HG02623 (cell line): ENCODE data around the gene PRKG1.
"Not testable (repeated sequence)": the region's sequence is repeated elsewhere in the genome, so short reads cannot be mapped to it uniquely, and the experiment has no call there.

ENCODE experiments used
- ATAC-seq: cut with Tn5 transposase; IDR thresholded peaks from one replicate; pipeline ENCODE4 v1.9.1; 2021; ENCODE audit warnings: moderate library complexity; ENCODE audit not compliant: unreplicated experiment

PRKG1 gene

DNA sequence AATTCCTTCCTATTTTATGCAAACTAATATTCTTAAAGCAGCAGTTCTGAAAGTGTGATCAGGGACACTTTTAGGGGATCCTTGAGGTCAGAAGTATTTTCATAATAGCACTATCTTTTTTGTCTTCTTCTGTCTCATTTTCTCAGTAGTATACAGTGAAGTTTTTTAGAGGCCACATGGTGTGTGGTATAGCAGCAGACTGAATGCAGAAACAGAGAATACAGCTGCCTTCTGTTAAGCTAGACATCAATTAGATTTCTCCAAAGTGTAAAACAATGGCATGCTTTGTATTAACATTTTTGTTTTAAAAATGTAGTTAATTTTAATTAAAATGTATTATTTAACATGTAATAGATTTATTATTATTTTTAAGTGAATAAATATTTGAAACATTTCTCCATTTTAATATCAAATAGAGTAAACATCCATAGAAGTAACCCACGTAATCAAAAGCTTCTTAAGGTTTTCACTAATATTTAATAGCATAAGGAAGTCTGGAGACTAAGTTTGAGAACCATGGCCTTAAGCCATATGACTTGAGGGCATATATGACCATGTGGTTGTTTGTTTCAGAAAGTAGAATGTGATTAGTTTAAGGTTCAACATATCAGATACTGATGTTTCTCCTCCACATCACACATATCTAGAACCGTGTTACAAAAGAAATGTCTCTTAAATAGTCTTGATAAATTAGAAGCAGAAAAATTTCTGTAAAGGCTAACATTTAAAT lies 94.0 kb downstream of the PRKG1 start:
- ATAC-seq = no peak

DNA sequence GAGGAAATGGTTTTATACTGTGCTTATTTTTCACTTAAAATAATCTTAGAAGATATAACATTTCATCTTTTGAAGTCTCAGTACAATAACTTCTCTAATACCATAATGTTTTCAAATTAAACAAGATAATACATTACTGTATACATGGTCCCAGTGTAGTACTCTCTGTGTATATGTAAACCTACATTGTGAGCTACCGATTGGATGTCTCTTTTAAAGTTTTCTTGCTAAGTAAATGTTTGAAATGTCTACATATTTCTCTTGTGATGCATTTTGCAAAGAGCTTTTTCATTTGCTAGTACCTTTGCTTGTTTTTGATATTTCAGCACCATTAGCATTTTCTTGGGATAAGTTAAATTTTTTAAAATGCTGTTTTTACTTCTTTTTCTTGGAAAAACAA lies 94.8 kb downstream of the PRKG1 start:
- ATAC-seq = no peak

GRCh38 chr10:51170518-51171245 lies 96.4 kb downstream of the PRKG1 start:
- no peak for ATAC-seq

DNA sequence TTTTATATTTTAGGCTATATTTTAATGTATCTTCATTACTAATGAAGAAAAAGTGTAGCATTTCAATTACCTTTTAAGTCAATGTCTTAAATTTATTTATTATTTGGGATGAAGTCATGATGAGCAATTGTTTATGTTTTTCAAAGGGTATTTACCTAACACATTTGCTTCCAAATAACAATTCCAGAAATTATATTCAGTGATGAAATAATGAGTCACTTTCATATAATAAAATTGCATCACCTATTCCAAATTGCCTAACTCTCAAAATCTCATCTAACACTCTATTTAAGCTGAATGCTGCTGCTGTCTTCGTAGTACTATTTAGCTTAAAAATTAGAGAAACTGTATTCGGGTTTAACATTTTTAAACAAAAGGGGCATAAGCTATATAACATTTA lies 97.7 kb downstream of the PRKG1 start:
- no peak for ATAC-seq

GRCh38 chr10:51176976-51177695 lies 102.8 kb downstream of the PRKG1 start:
- no peak for ATAC-seq

- no peak for ATAC-seq
Observed at GRCh38 chr10:51178634-51179033, 104.3 kb downstream of the PRKG1 start.

- no peak for ATAC-seq
Observed at GRCh38 chr10:51180141-51180540, 105.9 kb downstream of the PRKG1 start.

- no peak for ATAC-seq
Observed at GRCh38 chr10:51183783-51184182, 109.5 kb downstream of the PRKG1 start.

- ATAC-seq = no peak
Observed at GRCh38 chr10:51186361-51186760, 112.1 kb downstream of the PRKG1 start.

DNA sequence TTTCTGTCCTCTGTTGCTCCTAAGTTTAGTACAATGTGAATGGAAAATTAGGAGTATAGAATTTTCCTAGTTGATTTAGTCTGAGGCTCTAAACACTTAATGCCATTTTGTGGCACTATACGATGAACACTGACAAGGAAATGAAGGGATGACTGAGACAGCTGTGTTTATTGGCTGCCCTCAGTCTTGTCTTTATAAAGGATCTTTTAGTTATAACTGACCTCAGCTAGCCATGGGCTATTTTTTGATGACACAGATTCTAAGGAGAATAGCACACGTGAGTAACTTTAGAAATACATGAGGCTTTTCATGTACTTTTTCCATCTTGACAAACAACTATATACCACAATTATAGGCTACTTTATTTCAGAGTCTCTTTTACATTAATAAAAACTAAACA lies 113.7 kb downstream of the PRKG1 start:
- no peak for ATAC-seq

DNA sequence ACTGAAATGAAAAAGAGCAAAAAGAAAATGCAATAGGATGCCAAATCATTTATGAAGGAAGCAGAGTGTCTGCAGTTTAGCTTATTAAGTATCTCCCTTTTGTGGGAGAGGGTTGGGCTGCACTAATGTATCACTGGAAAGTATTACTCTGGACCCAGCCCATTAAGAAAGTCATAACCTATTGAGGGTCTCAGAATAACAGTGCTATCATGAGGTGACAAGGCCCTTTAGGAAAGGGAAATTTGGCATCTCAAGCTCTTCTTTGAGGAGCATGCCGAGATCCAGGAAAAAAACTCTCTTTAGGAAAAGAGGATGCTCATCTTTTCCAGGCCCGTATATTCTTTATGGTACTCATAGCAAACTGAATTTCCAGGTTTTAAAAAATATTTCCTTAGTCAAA lies 114.6 kb downstream of the PRKG1 start:
- no peak for ATAC-seq

DNA sequence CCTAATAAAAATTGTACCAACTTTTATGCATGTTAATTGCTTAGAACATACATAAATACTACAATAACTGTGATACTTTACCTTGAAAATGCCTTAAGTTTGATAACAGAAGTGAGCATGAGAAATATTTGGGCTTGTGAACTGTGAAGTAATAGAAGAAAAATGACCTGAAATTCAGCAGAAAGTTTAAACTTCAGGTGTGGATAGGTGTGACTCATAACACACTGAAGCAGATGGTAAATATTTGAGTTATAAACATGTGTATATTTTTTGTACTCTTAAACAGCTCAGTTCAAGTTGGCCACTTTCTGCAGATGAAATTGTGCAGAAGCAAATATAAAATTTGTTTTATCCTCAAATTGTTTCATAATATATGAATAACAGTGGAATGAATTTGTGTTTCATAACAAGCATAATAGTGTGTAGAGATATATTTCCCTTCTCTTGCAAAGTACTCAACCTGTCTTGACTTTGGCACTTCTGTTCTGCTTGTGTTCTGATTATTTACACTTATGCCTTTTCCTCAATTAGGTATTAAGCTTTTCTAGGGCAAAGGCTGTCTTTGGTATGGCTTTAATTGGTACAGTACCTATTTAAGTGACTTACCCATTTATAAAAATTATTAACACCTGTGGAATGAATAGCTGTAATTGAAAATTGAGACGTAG lies 122.4 kb downstream of the PRKG1 start:
- no peak for ATAC-seq

- ATAC-seq = no peak
Observed at GRCh38 chr10:51198170-51198569, 123.9 kb downstream of the PRKG1 start.

- ATAC-seq = no peak
Observed at GRCh38 chr10:51201947-51202346, 127.7 kb downstream of the PRKG1 start.

DNA sequence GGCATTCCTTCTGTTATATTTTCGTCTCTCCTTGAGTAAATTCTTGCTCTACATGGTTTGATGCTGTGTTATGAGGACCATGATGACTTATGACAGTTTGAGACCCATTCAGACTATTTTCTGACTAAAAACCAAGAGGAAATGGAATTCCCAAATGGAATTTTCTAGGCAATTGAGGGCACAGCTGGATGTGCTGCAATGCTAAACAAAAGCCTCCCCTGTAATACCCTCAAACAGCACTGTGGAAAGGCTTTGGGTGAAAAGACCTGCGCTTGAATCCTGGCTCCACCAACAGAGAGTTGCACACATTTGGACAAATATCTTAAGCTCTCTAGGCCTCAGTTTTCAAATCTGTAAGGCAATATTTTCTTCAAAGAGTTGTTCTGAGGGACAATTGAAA lies 129.1 kb downstream of the PRKG1 start:
- no peak for ATAC-seq

GRCh38 chr10:51204066-51204465 lies 129.8 kb downstream of the PRKG1 start:
- ATAC-seq = no peak

DNA sequence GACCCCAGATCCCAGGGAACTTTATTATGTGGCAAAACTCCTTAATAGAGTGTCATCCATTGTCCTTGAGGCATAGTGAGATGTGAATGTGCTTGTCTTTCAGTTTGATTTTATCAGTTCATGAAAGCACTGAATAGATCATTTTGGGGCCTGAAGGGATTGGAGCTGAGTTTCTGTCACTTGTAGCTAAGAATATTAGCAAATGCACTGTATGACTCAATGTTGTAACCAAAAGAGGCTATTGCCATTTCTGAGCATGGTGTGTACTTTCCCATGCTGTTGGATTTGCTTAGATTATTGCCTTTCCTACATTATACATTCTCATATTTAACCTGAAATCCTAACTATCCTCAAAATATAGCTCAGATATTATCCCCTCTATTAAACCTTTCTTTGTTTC lies 130.4 kb downstream of the PRKG1 start:
- no peak for ATAC-seq

GRCh38 chr10:51206500-51206899 lies 132.2 kb downstream of the PRKG1 start:
- no peak for ATAC-seq

- ATAC-seq = not testable (repeated sequence)
Observed at GRCh38 chr10:51212937-51213336, 138.7 kb downstream of the PRKG1 start.

DNA sequence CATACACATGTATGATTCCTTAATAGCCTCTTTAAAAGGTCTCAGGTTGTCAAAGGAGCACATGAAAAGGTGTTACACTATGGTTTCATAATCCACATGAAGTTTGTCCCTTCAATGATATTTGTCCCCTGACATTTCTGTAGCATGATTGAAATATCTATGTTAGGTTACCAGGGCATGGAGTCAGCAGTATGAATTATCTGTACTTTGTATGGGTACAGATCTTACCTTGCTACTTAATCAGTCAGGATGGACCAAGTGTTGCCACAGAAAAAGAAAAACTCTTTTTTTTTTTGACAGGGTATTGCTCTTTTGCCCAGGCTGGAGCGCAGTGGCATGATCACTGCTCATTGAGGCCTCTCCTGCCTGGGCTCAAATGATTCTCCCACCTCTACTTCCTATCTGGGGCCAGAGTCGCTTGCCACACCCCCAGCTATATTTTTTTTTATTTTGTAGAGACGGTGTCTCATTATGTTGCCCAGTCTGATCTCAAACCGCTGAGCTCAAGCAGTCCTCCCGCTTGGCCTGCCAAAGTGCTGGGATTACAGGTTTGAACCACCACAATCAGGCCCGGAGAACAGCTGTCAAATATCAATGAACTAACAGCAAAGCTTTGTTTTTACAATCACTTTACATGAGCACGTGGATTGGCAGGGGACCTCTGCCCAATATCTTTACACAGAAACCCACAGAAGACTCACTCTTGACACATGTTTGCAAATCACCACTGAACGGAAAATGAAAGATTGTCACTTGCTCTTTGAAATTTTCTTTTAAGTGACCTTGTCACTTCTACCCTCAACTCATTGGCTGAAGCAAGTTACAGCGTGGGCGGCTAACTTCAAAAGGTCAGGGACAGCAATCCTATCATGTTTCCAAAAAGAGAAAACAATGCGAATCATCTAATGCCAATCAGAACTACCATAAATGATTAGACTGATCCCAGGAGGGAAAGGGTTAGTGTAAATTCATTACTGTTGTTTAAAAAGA lies 140.2 kb downstream of the PRKG1 start:
- no peak for ATAC-seq
